Subcutaneous adipose tissue (tissue), 4 donors: ENCODE data around the gene MTMR3. TPM values are rescaled to one million over a fixed set of nuclear protein-coding genes. Genes with fewer than 3 reads are reported as not detected.

Experiments
- total RNA-seq, 4 donors: library from RNA; depleted of rRNA; stranded (reverse); fragments of >200 nt; gene quantifications; one replicate each; pipeline ENCODE4 v1.1.0, GENCODE V29; 2016
- TF ChIP-seq, protein P1 (sequence below): fragments of 450-650 bp; IDR thresholded peaks from one replicate; pipeline ENCODE4 v1.5.1; 2016; ENCODE audit warnings: low read depth, mild to moderate bottlenecking, control low read depth, antibody characterized with exemption, moderate library complexity

The MTMR3 gene
- total RNA-seq, 4 donors from 2014 or later: 46.6 to 78.6 (median 61.7) TPM

DNA sequence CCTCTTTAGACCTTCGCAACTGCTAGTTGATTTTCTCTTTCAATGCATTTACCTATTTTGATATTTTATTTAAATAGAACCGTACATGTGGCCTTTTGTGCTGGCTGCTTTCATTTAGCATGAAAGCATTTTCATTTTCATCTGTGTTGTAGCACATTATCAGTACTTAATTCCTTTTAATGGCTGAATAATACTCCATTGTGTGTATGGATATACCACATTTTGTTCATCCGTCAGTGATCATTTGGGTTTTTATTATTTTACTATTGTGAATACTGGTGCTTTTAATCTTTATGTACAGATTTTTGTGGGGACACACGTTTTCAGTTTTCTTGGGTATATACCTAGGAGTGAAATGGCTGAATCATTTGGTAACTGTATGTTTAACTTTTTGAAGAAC lies 43.1 kb downstream of the MTMR3 start:
- TF ChIP-seq, protein P1, sequence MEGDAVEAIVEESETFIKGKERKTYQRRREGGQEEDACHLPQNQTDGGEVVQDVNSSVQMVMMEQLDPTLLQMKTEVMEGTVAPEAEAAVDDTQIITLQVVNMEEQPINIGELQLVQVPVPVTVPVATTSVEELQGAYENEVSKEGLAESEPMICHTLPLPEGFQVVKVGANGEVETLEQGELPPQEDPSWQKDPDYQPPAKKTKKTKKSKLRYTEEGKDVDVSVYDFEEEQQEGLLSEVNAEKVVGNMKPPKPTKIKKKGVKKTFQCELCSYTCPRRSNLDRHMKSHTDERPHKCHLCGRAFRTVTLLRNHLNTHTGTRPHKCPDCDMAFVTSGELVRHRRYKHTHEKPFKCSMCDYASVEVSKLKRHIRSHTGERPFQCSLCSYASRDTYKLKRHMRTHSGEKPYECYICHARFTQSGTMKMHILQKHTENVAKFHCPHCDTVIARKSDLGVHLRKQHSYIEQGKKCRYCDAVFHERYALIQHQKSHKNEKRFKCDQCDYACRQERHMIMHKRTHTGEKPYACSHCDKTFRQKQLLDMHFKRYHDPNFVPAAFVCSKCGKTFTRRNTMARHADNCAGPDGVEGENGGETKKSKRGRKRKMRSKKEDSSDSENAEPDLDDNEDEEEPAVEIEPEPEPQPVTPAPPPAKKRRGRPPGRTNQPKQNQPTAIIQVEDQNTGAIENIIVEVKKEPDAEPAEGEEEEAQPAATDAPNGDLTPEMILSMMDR: no peak

DNA sequence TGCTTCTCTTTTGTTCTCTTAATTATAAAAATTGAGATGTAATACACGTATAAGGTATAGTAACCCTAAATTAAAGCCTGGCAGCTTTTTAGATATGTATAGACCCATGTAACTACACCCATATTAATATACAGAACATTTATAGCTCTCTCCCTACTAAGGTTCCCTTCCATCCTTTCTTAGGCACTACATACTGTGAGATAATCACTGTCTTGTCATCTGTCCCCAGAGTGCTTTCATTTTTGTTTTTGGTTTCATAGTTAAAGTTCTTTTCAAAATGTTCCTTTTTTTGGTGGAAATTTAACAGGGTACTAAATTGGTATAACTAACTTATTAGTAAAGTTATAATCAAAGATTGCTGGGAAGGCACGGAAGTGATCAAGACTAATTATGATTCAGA lies 49.2 kb downstream of the MTMR3 start:
- TF ChIP-seq, protein P1: no peak

DNA sequence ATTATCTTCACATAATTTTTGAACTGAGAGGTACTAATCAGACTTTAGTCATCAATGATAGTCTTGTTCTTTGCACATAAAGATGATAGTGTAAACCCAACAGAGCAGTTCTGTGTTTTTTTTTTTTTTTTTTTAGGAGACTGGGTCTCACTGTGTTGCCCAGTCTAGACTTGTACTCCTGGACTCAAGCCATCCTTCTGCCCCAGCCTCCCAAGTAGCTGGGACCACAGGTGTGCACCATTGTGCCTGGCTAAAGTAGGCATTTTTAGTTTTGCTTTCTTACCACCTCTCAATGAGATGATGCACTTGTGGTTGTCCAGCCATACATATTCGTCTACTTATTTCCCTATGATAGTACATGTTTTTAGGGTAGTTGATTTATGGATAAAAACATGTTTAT lies 50.6 kb downstream of the MTMR3 start:
- TF ChIP-seq, protein P1: no peak

DNA sequence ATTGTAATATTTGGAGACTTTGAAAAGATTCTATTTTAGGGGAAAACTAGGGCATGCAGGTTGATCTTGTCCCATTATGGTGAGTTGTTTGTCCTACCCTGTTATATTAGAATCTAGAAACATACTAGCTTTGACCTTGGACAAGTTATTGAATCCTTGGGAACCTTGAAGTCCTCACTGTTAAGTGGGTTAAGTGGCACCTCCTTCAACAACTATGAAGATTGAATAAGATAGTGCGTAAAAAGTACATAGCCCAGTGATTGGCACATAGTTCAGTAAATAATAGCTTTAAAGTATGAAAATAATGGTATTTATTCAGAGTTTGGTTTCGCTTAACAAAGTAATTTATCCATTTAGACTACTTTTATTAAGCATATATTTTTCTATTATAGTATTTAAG lies 51.6 kb downstream of the MTMR3 start:
- TF ChIP-seq, protein P1: no peak

DNA sequence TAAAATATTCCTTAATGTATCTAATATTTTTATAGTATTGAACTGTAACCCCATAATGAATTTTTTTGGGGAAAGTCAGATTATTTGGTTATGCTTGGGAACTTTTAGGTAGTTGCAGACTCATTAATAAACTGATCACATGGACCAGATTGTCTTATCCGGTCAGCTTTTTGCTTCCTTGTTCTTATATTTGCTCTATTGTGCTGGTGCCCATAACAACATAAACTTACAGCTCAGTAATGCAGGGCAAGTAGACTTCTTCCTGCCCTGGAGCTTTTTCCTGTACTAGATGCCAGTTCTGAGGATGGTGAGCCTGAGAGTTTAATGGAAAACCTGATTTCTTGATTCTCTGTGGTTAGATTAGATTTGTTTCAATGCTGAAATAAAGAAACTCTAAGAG lies 53.2 kb downstream of the MTMR3 start:
- TF ChIP-seq, protein P1: no peak

DNA sequence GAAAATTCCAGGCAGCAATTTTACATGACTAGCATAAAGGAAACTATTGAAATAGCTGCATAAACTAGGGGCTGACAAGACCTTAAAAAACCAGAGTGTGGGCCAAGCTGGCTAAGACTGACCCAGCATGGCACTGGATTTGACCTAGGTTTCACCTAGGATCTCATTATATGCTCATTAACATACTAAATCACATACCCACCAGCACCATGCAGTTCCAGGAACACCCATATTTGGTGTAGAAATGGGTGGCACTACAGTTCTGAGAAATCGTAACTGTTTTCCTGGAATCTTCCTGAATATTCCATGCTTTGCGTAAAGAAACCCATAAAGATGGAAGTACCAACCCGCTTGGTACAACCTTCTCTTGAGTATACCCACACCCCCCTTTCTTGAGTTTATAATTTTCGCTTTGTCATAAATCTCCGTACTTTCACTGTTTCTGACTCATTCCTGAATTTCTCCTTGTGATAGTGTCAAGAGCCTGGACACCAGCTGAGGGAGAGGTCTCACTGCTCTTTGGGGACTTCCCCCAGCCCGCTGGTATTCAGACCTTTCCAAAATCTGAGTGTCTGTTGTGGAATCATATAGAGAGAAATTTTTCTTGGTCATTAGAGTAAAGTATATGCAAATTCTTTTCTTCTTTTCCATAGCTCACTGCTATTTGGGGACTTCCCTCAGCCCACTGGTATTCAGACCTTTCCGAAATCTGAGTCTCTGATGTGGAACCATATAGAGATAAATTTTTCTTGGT lies 55.1 kb downstream of the MTMR3 start:
- TF ChIP-seq, protein P1: no peak

DNA sequence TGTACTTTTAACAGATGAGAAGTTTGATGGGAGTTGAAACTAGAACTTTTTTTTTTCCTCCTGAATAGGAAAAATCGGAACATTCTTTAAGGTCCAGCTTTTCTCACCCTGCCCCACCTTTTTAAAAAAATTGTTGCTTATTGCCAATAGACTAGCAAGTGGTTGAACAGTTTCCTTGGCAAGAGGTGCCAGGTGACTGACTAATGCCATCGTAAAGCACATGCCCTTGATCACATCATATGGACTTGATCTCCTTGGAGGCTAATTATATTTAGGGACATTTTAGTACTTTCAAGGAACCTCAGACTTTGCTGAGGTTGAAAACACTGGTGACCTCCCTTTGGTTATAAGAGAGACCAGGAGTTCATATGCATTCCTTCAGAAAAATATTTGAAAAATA lies 57.6 kb downstream of the MTMR3 start:
- TF ChIP-seq, protein P1: no peak
